H1 (cell line): ENCODE results near the gene LARP6. TPM values are rescaled to one million over a fixed set of nuclear protein-coding genes. Genes with fewer than 3 reads are reported as not detected.

Experiments used
- CTCF ChIA-PET: fragments of 300-600 bp; sonication (Branson Sonifier 250); formaldehyde crosslinking; loops from one replicate; lab custom pipeline; 2021; ENCODE audit not compliant: partially characterized antibody; lab: Charles Lee
- POLR2A ChIA-PET: fragments of 300-600 bp; sonication (Branson Sonifier 250); formaldehyde crosslinking; loops from one replicate; lab custom pipeline; 2021; ENCODE audit warnings: inconsistent platforms; ENCODE audit not compliant: partially characterized antibody; lab: Charles Lee
- DNase-seq, 2 experiments: peaks; one replicate each; pipeline versions ENCODE4 v3.0.0 to v3.0.0-alpha.2; 2010 to 2022; ENCODE audit warnings: low spot score in 2 of 2, low read depth in 1 of 2, mixed read lengths in 1 of 2
- FAIRE-seq: peaks from 2 replicates; lab custom pipeline; 2011; peaks lifted over from hg19 to GRCh38; lab: Jason Lieb, UNC
- H2AFZ ChIP-seq: 2 replicates; pipeline ENCODE4 v1.8.1; 2012; ENCODE audit warnings: low read length, inconsistent platforms
- H2AK5ac ChIP-seq: 2 replicates; pipeline ENCODE4 v1.6.1; 2013; ENCODE audit warnings: low read depth, low read length
- H2BK120ac ChIP-seq: replicated peaks from 2 replicates; pipeline ENCODE3; 2013; ENCODE audit warnings: low read depth, low read length, inconsistent platforms
- H2BK12ac ChIP-seq: 2 replicates; pipeline ENCODE4 v1.6.1; 2013; ENCODE audit warnings: low read depth, low read length
- H2BK15ac ChIP-seq: 2 replicates; pipeline ENCODE4 v1.6.1; 2013; ENCODE audit warnings: low read length
- H2BK20ac ChIP-seq: 2 replicates; pipeline ENCODE4 v1.6.1; 2013; ENCODE audit warnings: low read length
- H2BK5ac ChIP-seq: 2 replicates; pipeline ENCODE4 v1.6.1; 2013; ENCODE audit warnings: low read depth, low read length
- H3K14ac ChIP-seq: 2 replicates; pipeline ENCODE4 v1.6.1; 2013; ENCODE audit warnings: inconsistent platforms; ENCODE audit not compliant: insufficient read length
- H3K18ac ChIP-seq: 2 replicates; pipeline ENCODE4 v1.6.1; 2013; ENCODE audit warnings: low read length; ENCODE audit errors: extremely low read depth
- H3K23ac ChIP-seq: 2 replicates; pipeline ENCODE4 v1.6.1; 2013; ENCODE audit warnings: inconsistent platforms; ENCODE audit not compliant: insufficient read length
- H3K23me2 ChIP-seq: 2 replicates; pipeline ENCODE4 v1.6.1; 2013; ENCODE audit warnings: low read depth, low read length
- H3K27ac ChIP-seq: 2 replicates; pipeline ENCODE4 v1.6.1; 2011; ENCODE audit warnings: low read depth, low read length, inconsistent platforms
- H3K27me3 ChIP-seq, 4 experiments: replicated peaks in 1 of 4; 1 replicate in 1 of 4; 2 replicates in 3 of 4; pipeline versions ENCODE4 v1.6.1 to v1.8.1; 2011 to 2013; ENCODE audit warnings: low read length in 3 of 4, mild to moderate bottlenecking in 3 of 4, inconsistent platforms in 2 of 4, mixed read lengths in 2 of 4, moderate library complexity in 1 of 4; ENCODE audit not compliant: control insufficient read depth in 3 of 4, insufficient read depth in 3 of 4; ENCODE audit errors: extremely low read depth in 1 of 4
- H3K36me3 ChIP-seq, 4 experiments: 2 replicates each; pipeline versions ENCODE4 v1.6.1 to v1.8.1; 2011 to 2013; ENCODE audit warnings: mild to moderate bottlenecking in 4 of 4, low read length in 3 of 4, moderate library complexity in 2 of 4, control low read depth in 1 of 4, inconsistent platforms in 1 of 4; ENCODE audit not compliant: insufficient read depth in 4 of 4, control insufficient read depth in 2 of 4
- H3K4ac ChIP-seq: replicated peaks from 2 replicates; pipeline ENCODE3; 2013; ENCODE audit warnings: low read length, low read depth, mixed read lengths, inconsistent platforms; ENCODE audit not compliant: insufficient read length
- H3K4me1 ChIP-seq, 4 experiments: replicated peaks in 1 of 4; 1 replicate in 1 of 4; 2 replicates in 3 of 4; pipeline versions ENCODE4 v1.6.1 to v1.8.1; 2011 to 2013; ENCODE audit warnings: low read length in 3 of 4, inconsistent platforms in 2 of 4, mixed read lengths in 1 of 4; ENCODE audit not compliant: insufficient read depth in 4 of 4, control insufficient read depth in 3 of 4
- H3K4me2 ChIP-seq, 2 experiments: 2 replicates each; pipeline versions ENCODE4 v1.6.1 to v1.8.1; 2011 to 2013; ENCODE audit warnings: low read depth in 2 of 2, low read length in 2 of 2, control low read depth in 1 of 2, inconsistent platforms in 1 of 2, mild to moderate bottlenecking in 1 of 2; ENCODE audit not compliant: insufficient read depth in 1 of 2
- H3K4me3 ChIP-seq, 4 experiments: fragments of 200-600, 300-600 bp in 1 of 4; sonication (generic), shearing (Covaris generic), sonication (Bioruptor Twin) in 1 of 4; 2 replicates each; pipeline versions ENCODE4 v1.5.1 to v1.8.1; 2011 to 2016; ENCODE audit warnings: low read length in 4 of 4, low read depth in 3 of 4, control low read depth in 2 of 4, inconsistent platforms in 2 of 4, mild to moderate bottlenecking in 2 of 4, mixed read lengths in 1 of 4, moderate library complexity in 1 of 4; ENCODE audit not compliant: insufficient read depth in 2 of 4; ENCODE audit errors: extremely low read depth in 1 of 4
- H3K56ac ChIP-seq: replicated peaks from 2 replicates; pipeline ENCODE3; 2013; ENCODE audit warnings: low read depth, mild to moderate bottlenecking, mixed read lengths, low read length, inconsistent platforms; ENCODE audit not compliant: insufficient read length
- H3K79me1 ChIP-seq: 2 replicates; pipeline ENCODE4 v1.6.1; 2013; ENCODE audit warnings: low read depth, low read length, control low read depth
- H3K79me2 ChIP-seq, 2 experiments: 2 replicates each; pipeline versions ENCODE4 v1.6.1 to v1.8.1; 2012 to 2013; ENCODE audit warnings: low read length in 2 of 2, mild to moderate bottlenecking in 2 of 2, inconsistent platforms in 1 of 2; ENCODE audit not compliant: insufficient read depth in 2 of 2, control insufficient read depth in 1 of 2
- H3K9ac ChIP-seq, 4 experiments: replicated peaks in 1 of 4; 1 replicate in 1 of 4; 2 replicates in 3 of 4; pipeline versions ENCODE4 v1.6.1 to v1.8.1; 2011 to 2013; ENCODE audit warnings: low read depth in 3 of 4, low read length in 3 of 4, control low read depth in 2 of 4, mild to moderate bottlenecking in 2 of 4, moderate library complexity in 2 of 4, inconsistent platforms in 1 of 4; ENCODE audit errors: extremely low read depth in 1 of 4
- H3K9me3 ChIP-seq, 2 experiments: 2 replicates each; pipeline versions ENCODE4 v1.6.1 to v1.8.1; 2012 to 2013; ENCODE audit warnings: mild to moderate bottlenecking in 2 of 2, moderate library complexity in 2 of 2, control low read depth in 1 of 2, inconsistent platforms in 1 of 2, low read depth in 1 of 2, low read length in 1 of 2, mixed read lengths in 1 of 2; ENCODE audit not compliant: insufficient read depth in 2 of 2
- H4K20me1 ChIP-seq, 2 experiments: replicated peaks in 1 of 2; 2 replicates each; pipeline versions ENCODE3 to v1.8.1; 2011 to 2013; ENCODE audit warnings: inconsistent platforms in 2 of 2, low read length in 2 of 2, mild to moderate bottlenecking in 1 of 2; ENCODE audit not compliant: insufficient read depth in 2 of 2, control insufficient read depth in 1 of 2
- H4K5ac ChIP-seq: 2 replicates; pipeline ENCODE4 v1.6.1; 2013; ENCODE audit warnings: low read length, low read depth, mixed read lengths, inconsistent platforms; ENCODE audit not compliant: insufficient read length
- H4K8ac ChIP-seq: 2 replicates; pipeline ENCODE4 v1.8.0; 2013; ENCODE audit warnings: mild to moderate bottlenecking, moderate library complexity, low read length, inconsistent platforms; ENCODE audit not compliant: insufficient read depth; ENCODE audit errors: extremely low read depth
- H4K91ac ChIP-seq: replicated peaks from 2 replicates; pipeline ENCODE3; 2013; ENCODE audit warnings: low read length, mixed read lengths, inconsistent platforms; ENCODE audit not compliant: insufficient read length
- BCL11A ChIP-seq, 2 experiments: IDR thresholded peaks; one replicate each; pipeline ENCODE4 v1.6.1; 2011; ENCODE audit warnings: low read depth in 2 of 2, low read length in 2 of 2, mild to moderate bottlenecking in 2 of 2
- JUN ChIP-seq: IDR thresholded peaks from 2 replicates; pipeline ENCODE4 v1.6.1; 2011; ENCODE audit warnings: low read depth, mild to moderate bottlenecking, improper control_type of control experiment, low read length
- KDM5A ChIP-seq: fragments of 200-600 bp; IDR thresholded peaks from 2 replicates; pipeline ENCODE4 v1.7.1; 2012; ENCODE audit warnings: mild to moderate bottlenecking, low read length, inconsistent platforms, mixed read lengths
- MAFK ChIP-seq: IDR thresholded peaks from 2 replicates; pipeline ENCODE4 v1.6.1; 2012; ENCODE audit warnings: low read depth, mild to moderate bottlenecking, improper control_type of control experiment, low read length
- NANOG ChIP-seq: IDR thresholded peaks from 2 replicates; pipeline ENCODE4 v1.6.1; 2011; ENCODE audit warnings: low read length, low read depth, mild to moderate bottlenecking, inconsistent platforms; ENCODE audit not compliant: insufficient read depth, poor library complexity, severe bottlenecking
- PHF8 ChIP-seq: fragments of 200-600 bp; sonication (generic); conservative IDR thresholded peaks from 2 replicates; pipeline ENCODE4 v1.7.1; 2012; ENCODE audit warnings: low read depth, mild to moderate bottlenecking, inconsistent platforms, low read length, moderate library complexity
- POLR2A ChIP-seq, 2 experiments: IDR thresholded peaks; 1 replicate in 1 of 2; 2 replicates in 1 of 2; pipeline ENCODE4 v1.6.1; 2011; ENCODE audit warnings: low read depth in 2 of 2, low read length in 2 of 2, mild to moderate bottlenecking in 2 of 2; ENCODE audit errors: control extremely low read depth in 1 of 2
- RAD21 ChIP-seq, 2 experiments: IDR thresholded peaks in 1 of 2; conservative IDR thresholded peaks in 1 of 2; 2 replicates each; pipeline ENCODE4 v1.6.1; 2011; ENCODE audit warnings: low read depth in 2 of 2, low read length in 2 of 2, improper control_type of control experiment in 1 of 2, inconsistent platforms in 1 of 2, mild to moderate bottlenecking in 1 of 2, moderate library complexity in 1 of 2
- SIX5 ChIP-seq: IDR thresholded peaks from 2 replicates; pipeline ENCODE4 v1.6.1; 2011; ENCODE audit warnings: mild to moderate bottlenecking, low read depth, low read length
- SP2 ChIP-seq: IDR thresholded peaks from 2 replicates; pipeline ENCODE4 v1.6.1; 2012; ENCODE audit warnings: mild to moderate bottlenecking, low read length, inconsistent platforms
- SP4 ChIP-seq: IDR thresholded peaks from 2 replicates; pipeline ENCODE4 v1.6.1; 2012; ENCODE audit warnings: low read length, inconsistent platforms
- SRF ChIP-seq: IDR thresholded peaks from 2 replicates; pipeline ENCODE4 v1.6.1; 2011; ENCODE audit warnings: mild to moderate bottlenecking, low read depth, low read length, moderate library complexity
- TAF1 ChIP-seq: IDR thresholded peaks from 2 replicates; pipeline ENCODE4 v1.6.1; 2011; ENCODE audit warnings: mild to moderate bottlenecking, low read depth, low read length
- WGBS, 2 experiments: shearing (Covaris generic) in 1 of 2; methylation state at CpG; one replicate each; pipeline versions ENCODE4 v1.1.6 to v1.1.7; 2013 to 2015; ENCODE audit warnings: low lambda C conversion rate in 2 of 2, mixed read lengths in 2 of 2, inconsistent platforms in 1 of 2, low coverage in 1 of 2, missing lambda C conversion rate in 1 of 2; ENCODE audit not compliant: insufficient replicate concordance in 2 of 2, insufficient coverage in 1 of 2, insufficient read length in 1 of 2; ENCODE audit errors: extremely low coverage in 1 of 2, missing lambda C conversion rate in 1 of 2; 5-methylcytosine and 5-hydroxymethylcytosine counted together
- polyA plus RNA-seq, 7 experiments: library from polyadenylated mRNA; depleted of rRNA in 3 of 7; stranded (reverse) in 5 of 7; unstranded in 2 of 7; fragments of >200 nt in 5 of 7; fragments of 200-250 nt in 2 of 7; gene quantifications; 1 replicate in 5 of 7; 2 replicates in 1 of 7; 4 replicates in 1 of 7; pipeline versions ENCODE4 v1.2.1 to v1.2.3, GENCODE V29; 2011 to 2013; ENCODE audit warnings: missing spikeins in 2 of 7, mixed read lengths in 2 of 7
- total RNA-seq: library from RNA; stranded (reverse); fragmentation: NEBNext Ultra II Directional; extraction: Animal tissue kit (Norgen Biotek cat#: 25700); gene quantifications from 2 replicates; pipeline ENCODE4 v1.2.1, GENCODE V29; 2021

Gene LARP6
- total and polyA plus RNA-seq, 2 of the 8 experiments (the other 6 are each of a cell fraction or from before 2014, with no cell fraction given): 21.0 to 24.7 TPM

DNA sequence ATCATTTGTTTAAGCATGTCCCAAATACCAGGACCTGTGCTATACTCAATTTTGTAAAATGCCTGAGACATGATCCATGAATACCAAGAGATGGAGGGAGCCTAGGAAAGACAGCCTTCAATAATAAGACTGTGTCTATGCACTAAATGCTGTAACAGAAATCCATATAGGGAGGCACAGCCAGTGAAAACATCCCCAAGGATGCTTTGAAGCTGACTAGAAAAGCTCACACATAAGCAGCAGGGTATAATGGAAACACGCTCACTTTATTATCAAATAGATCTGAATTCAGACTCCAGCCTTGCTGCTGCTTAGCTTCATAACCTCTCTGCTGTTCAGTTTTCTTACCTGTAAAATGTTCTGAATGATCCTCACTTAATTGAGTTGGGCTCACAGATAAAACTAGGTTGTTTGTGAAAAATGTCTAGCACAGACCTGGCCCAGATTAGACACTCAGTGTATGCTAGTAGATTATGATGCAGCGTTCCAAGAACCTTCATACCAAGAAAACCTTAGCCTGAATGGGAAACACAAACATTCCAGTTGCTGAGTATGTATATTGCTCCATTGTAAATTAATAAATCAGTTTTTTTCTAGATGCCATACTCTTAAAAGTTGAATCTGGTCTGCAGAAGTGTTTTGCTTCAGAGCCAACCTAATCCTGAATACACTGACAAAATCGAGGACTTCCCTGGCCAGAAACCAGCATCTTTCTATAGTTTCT, 3.8 kb upstream of the LARP6 start:
- no peaks in the 10 kb centered on the region for H3K9me3 ChIP-seq
- peaks cover 1 to 5% (median 3%) of the 10 kb centered on the region in 4 experiments; a peak in 4 of 7 replicates for H3K4me1 ChIP-seq
- no peaks in the 10 kb centered on the region for H4K20me1 ChIP-seq
- H2BK5ac ChIP-seq: no peak overlapping the region
- H2BK20ac ChIP-seq: no peak overlapping the region
- WGBS, 2 experiments: 83% methylated on average over 3 of the region's 3 CpGs; no CpG with 5 or more reads in 1 of the 2 experiments
- H3K9ac ChIP-seq: no peak overlapping the region
- ChIA-PET CTCF (interaction anchor here (0.6 to 2.4 kb wide), 3 partner anchors 17 to 756 kb away, joined by 3 to 6 read pairs (median 5); no protein-coding TSS in a partner anchor), POLR2A (interaction anchor here (1.4 kb wide), 1 partner anchor 11 kb away, joined by 3 read pairs; no protein-coding TSS in a partner anchor)
- no peaks in the 10 kb centered on the region for H3K36me3 ChIP-seq
- H2AFZ ChIP-seq: no peak overlapping the region
- FAIRE-seq: no peak
- no peak overlapping the region for H3K4me2 ChIP-seq
- no peak overlapping the region for H3K4ac ChIP-seq
- no peak overlapping the region for H2BK12ac ChIP-seq
- no peak overlapping the region for H3K4me3 ChIP-seq
- H3K56ac ChIP-seq: no peak overlapping the region
- H3K23me2 ChIP-seq: peaks cover 10% of the 10 kb centered on the region; the same call in 1 of the 2 replicates
- H3K18ac ChIP-seq: no peak overlapping the region
- no peaks in the 10 kb centered on the region for H3K79me1 ChIP-seq
- H4K91ac ChIP-seq: no peak overlapping the region
- no peaks in the 10 kb centered on the region for H3K79me2 ChIP-seq
- H2BK15ac ChIP-seq: no peak overlapping the region
- H3K27ac ChIP-seq: no peak overlapping the region
- DNase-seq: no peak
- no peak overlapping the region for H4K5ac ChIP-seq
- no peak overlapping the region for H2AK5ac ChIP-seq
- H3K27me3 ChIP-seq: 0 out of 7 replicates have a peak, but pooled peaks cover 0 to 3% (median 0%) of the 10 kb centered on the region in 4 experiments
- no peak overlapping the region for H3K14ac ChIP-seq
- H3K23ac ChIP-seq: no peak overlapping the region
- no peak overlapping the region for H4K8ac ChIP-seq
- H2BK120ac ChIP-seq: no peak overlapping the region
- TF ChIP-seq MAFK (no peak), SRF (no peak), TAF1 (no peak), JUN (no peak), KDM5A (no peak), SP4 (no peak), BCL11A (IDR thresholded peaks at IDR 0.05; ENCODE audit: low read depth in 2 of 2, low read length in 2 of 2) (no peak), POLR2A (IDR thresholded peaks at IDR 0.05; ENCODE audit: control extremely low read depth in 1 of 2, low read depth in 2 of 2, low read length in 2 of 2) (no peak), RAD21 (IDR thresholded peaks at IDR 0.05 in 1 of 2, conservative IDR thresholded peaks at IDR 0.05 in 1 of 2; ENCODE audit: low read depth in 2 of 2, low read length in 2 of 2) (no peak), SIX5 (no peak), PHF8 (no peak), NANOG (no peak), SP2 (no peak)
